Measurements from ENCODE around the gene PHF8. TPM values are rescaled to one million over a fixed set of nuclear protein-coding genes. Genes with fewer than 3 reads are reported as not detected.

Gene PHF8
- total RNA-seq (ENCODE audit: insufficient read depth, low replicate concordance), result 19.0 TPM

- DNase-seq (ENCODE audit: low spot score), result peak; percentile 97
Measured at GRCh38 chrX:54044126-54044876, at the start of gene PHF8. TSS of gene PHF8 (minus strand) at chrX:54044473. CDS start at chrX:54042728, 1,745 bp downstream.

- DNase-seq (ENCODE audit: low spot score), result no peak
Measured at GRCh38 chrX:54093571-54093970, 49.3 kb upstream of the PHF8 start.

GRCh38 chrX:54093159-54093558 lies 48.9 kb upstream of the PHF8 start:
- no peak for DNase-seq (ENCODE audit: low spot score)

DNA sequence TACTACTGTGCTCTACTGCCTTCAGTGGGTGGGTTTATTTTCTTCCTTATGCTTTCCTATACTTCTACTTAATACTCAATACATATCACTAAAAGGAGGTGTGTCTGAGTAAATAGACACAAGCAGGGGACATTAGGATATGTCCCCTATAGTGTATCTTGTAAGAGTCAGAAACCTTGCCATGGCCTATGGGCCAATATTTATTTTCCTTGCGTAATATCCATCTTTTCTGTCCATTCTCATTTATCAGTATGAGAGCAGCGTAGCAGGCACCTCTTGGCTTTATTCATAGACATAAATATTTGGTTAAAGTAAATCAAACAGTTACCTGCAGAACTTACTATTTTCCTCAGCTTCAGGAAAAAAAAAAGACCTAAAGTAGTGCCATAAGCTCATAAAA lies 46.6 kb upstream of the PHF8 start:
- DNase-seq (ENCODE audit: low spot score), result no peak

DNA sequence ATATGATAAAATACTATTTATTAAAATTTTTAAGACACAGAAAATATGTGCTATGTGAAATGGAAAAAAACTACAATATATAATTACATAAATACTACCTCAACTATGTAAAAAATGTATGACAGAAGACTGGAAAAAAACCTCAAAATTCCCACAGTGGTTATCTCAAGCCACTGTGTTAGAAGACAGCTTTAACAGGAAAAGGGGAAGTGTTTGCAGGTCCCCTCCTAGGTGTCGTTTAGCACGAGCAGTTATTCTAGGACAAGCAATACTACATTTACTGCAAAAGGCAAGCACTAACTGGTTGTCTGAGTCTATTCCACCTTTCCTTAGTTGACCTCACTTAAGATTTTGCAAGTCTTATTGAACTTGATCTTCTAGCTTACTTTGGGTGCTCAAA lies 44.9 kb upstream of the PHF8 start:
- DNase-seq (ENCODE audit: low spot score), result no peak

- DNase-seq (ENCODE audit: low spot score), result no peak
Measured at GRCh38 chrX:54087661-54088060, 43.4 kb upstream of the PHF8 start.

- DNase-seq (ENCODE audit: low spot score), result no peak
Measured at GRCh38 chrX:54085666-54086065, 41.4 kb upstream of the PHF8 start.

DNA sequence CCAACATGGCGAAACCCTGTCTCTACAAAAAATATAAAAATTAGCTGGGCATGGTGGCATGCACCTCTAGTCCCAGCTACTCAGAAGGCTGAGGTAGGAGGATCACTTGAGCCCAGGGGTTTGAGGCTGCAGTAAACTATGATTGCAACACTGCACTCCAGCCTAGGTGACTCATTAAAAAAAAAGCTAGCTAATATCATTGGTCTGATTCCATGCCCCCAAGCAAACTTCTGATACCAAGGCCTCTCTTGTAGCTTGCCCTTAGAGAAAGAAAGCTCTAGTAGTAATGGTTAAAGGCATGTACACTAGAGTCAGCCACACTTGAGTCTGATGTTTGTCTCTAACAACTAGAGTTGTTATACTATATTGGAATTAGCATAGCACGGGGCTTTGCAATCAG lies 32.6 kb upstream of the PHF8 start:
- no peak for DNase-seq (ENCODE audit: low spot score)

GRCh38 chrX:54074826-54075225 lies 30.6 kb upstream of the PHF8 start:
- no peak for DNase-seq (ENCODE audit: low spot score)

DNA sequence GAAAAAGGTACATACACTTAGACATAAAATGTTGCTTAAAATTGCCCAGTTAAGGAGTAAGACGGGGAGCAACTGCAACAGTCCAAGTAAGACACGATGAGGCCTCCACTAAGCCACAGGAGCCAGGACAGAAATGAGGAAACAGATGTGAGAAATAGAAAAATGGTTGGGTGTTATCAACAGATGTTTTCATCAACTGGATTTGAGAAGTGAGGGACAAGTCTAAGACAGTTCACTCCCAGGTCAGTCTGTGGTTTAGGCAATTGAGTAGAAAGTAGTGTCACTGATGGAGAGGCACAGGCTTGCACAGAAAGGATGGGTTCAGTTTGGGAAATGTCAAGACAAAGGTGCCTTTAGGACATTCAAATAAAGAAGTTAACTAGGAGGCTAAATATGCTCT lies 23.5 kb upstream of the PHF8 start:
- DNase-seq (ENCODE audit: low spot score), result no peak

- DNase-seq (ENCODE audit: low spot score), result no peak
Measured at GRCh38 chrX:54066841-54067240, 22.6 kb upstream of the PHF8 start.

DNA sequence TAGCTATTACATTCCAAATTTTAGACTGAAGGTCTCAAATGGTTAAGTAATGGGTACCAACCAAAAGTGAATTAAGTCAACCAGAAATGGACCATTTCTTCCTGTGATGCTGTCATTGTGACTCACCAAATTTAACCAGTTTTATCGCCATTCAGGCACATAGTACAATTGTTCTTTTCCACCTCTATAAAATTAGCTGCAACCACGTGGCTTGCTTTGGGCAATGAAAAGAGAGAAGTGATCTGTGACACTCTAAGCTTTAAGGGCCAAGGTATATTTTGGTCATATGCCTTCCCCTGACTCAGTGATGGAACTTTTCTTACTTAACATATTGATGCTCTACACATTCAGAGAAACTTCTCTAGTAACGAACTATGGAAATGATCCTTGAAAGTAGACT lies 20.3 kb upstream of the PHF8 start:
- DNase-seq (ENCODE audit: low spot score), result no peak

DNA sequence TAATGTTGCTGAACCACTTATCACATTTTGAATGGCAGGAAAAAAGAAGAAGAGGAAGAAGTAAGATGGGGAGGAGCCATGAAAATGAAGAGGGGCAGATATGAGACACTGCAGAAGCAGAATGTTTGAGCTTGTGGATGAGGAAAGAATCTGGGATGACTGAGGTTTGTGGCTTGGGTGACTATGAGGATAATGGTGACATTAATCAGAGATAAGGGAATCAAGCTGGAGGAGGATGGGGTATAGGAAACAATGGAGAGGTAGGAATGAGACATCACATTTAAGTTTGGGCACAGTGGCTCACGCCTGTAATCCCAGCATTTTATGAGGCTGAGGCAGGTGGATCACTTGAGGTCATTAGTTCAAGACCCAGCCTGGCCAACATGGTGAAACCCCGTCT lies 19.1 kb upstream of the PHF8 start:
- DNase-seq (ENCODE audit: low spot score), result no peak

DNA sequence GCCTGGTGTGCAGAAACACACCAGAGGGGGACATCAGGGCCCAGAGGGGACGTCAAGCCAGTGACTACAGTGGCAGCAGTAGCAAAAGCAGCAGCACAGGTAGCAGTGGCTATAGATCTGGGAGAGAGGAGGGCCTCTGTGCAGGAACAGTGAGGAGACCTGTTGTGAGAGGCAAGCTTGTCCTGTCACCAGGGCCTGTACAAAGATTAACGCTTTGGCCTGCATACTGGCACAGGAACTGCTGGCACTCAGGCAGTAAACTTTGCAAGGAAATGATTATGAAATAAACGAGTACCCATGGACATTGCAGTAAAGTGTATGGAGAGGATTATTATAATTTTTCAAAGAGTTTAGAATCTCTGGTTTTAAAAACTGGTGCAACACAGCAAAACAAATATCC lies 5.5 kb upstream of the PHF8 start:
- DNase-seq (ENCODE audit: low spot score), result no peak

GRCh38 chrX:54048412-54048811 lies 4.1 kb upstream of the PHF8 start:
- no peak for DNase-seq (ENCODE audit: low spot score)

DNA sequence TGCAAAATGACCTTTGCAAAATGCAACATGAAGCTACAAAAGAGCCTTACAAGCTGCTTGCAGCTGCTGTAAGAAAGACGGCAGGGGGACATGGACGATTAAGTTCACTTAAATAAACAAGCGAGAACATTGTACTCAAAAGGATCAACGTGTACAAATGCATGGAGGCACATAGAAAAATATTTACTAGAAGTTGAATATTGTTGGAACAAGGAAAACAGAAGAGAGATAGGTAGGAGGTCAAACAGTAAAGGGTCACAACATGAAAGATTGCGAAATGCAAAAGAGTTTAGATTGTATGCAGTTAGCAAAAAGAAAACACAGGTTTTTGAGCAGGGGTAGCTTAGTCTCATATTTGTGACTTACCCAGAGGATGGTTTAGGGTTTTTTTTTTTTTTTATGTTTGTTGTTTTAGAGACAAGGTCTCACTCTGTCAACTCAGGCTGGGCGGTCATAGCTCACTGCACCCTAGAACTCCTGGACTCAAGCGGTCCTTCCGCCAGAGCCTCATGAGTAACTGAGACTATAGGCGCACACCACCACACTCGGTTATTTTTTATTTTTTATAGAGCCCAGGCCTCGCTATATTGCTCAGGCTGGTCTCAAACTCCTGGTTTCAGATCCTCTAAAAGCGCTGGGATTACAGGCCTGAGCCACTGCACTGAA lies 1.4 kb upstream of the PHF8 start:
- no peak for DNase-seq (ENCODE audit: low spot score)

GRCh38 chrX:54044877-54045338 lies 635 bp upstream of the PHF8 start:
- DNase-seq (ENCODE audit: low spot score), result no peak

GRCh38 chrX:54043541-54044125 lies 640 bp downstream of the PHF8 start:
- no peak for DNase-seq (ENCODE audit: low spot score)

GRCh38 chrX:54043056-54043455 lies 1.2 kb downstream of the PHF8 start:
- DNase-seq (ENCODE audit: low spot score), result no peak

DNA sequence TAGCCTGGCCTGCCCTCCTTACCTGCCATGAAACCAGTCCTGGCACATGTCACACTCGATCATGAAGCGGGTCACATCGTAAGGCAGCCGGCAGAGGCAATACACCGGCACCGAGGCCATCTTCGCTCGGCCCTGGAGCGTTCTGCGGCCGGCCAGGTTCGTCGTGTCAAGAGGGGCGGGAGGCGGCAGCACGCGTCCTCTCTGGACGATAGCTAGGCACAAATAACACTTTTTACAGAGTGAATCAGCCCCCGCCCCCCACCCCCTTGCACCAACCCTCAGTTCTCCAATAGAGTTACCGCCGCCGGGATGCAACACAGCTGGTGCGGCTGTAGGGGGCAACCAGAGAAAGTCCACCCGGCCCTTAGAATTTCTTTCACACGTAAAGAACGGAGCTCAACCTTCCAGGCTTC lies 1.7 kb downstream of the PHF8 start:
- DNase-seq (ENCODE audit: low spot score), result peak; percentile 34

DNA sequence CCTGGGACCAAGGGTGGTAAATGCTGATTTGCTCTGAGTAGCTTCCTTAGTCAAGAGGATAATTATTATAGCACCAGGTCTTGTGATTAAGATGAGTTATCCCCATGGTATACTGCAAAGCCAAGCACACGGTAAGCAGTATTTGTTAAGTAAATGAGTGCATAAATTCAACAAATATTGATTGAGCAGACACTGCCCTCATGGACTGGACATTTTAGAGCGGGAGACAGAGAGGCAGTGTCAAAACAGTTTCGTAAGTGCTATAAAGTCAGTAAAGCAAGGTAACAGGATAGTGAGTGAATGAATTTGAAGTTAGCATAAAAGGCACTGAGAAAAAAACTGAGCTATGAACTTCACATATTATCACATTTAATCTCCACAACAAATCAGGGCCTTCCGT lies 13.9 kb downstream of the PHF8 start:
- no peak for DNase-seq (ENCODE audit: low spot score)

DNA sequence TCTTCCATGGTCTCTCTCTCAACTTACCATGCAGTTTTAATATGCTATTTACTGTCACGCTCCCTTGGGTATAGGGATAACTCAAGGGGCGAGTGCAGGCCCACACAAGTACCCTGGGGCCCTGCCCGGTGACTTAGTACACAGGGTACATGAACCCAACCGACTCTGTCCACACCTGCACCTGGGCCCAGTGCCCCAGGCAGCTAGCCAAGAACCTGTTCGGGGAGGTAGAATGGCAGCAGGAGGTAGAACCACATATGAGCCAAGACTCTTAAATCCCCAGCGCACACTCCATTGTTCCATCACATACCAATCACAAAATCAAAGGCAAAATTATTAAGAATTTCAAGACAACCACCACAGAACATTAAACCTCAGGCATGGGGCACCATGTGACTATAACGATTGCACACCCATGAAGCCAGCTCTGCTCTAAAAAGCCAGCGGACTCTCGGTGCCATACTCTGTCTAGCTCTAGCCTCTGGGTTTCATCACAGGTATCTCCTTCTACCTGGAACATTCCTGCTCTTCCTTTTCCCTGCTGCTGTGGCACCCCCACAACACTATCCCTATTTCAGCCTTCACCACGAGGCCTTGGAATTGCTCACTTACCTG lies 14.6 kb downstream of the PHF8 start:
- DNase-seq (ENCODE audit: low spot score), result no peak
